GM19099 (cell line): ENCODE measurements around the gene PTPRE.

Experiments
- POLR2A ChIP-seq: IDR thresholded peaks from 3 replicates; pipeline ENCODE4 v1.6.1; 2011; ENCODE audit warnings: low read depth; ENCODE audit not compliant: insufficient read length; ENCODE audit errors: extremely low read depth

Gene PTPRE

DNA sequence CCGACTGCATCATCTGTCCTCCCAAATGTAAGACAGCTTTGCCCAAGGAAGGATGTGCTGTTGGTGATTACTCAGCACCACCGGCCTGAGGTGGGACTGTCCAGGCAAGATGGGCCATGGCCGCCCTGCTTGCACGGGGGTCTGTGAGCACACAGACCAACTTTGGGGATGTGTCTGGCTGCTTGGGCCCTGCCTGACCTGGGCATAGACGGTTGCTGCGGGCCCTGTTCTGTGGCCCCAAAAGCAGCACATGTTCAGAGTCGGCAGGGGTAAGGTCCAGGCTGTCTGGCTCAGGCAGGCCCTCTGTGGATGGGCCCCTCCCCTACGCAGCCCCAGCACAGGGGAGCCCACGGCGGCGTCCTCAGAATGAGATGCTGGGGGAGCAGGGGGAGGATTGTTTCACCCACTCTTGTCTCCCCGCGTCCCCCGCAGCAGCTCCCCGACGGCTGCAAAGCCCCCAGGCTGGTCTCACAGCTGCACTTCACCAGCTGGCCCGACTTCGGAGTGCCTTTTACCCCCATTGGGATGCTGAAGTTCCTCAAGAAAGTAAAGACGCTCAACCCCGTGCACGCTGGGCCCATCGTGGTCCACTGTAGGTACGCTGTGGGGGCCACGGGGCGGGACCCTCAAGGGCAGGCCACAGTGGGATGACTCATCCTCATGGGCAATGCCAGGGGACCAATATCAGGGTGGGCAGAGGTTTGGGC lies 160.9 kb downstream of the PTPRE start:
- no peak for TF ChIP-seq POLR2A

DNA sequence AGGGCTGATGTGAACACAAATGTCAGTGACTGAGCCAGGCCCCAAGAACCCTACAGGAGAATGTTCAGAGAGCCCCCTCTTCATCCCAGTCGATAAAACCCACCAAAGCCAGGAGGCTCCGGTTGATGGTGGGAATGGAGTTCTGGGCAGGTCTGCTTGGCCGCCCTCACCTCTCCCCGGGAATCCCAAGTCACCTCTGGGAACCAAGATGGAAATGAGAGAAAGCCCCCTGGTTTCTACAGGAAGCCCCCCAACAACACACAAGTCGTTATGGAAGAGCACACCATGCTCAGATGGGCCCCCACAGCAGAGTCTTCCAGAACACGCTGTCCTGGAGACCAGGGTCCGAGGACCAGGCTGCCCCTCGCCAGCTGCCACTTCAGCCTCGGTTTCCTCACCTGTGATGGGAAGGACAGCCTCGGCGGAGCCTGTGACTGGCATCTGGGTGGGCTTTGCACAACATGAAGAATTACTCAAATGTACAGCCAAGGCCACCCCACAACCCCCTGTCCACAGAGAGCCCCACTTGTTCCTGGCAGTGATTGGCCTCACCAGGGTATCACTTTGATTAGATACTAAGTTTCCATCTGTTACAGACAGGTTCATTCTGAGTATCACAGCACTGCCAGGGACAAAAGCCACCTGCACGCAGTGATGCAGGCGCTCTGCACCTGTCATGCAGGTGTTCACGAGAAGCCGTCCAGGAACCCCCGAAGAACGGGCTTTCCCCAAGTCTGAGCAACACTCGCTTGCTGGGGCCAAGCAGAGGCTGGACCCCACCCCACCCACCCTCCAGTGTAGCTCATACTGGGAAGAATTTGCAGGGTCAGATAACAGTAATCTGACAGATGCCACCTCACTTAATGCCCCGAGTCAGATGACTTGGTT lies 161.7 kb downstream of the PTPRE start:
- no peak for TF ChIP-seq POLR2A

DNA sequence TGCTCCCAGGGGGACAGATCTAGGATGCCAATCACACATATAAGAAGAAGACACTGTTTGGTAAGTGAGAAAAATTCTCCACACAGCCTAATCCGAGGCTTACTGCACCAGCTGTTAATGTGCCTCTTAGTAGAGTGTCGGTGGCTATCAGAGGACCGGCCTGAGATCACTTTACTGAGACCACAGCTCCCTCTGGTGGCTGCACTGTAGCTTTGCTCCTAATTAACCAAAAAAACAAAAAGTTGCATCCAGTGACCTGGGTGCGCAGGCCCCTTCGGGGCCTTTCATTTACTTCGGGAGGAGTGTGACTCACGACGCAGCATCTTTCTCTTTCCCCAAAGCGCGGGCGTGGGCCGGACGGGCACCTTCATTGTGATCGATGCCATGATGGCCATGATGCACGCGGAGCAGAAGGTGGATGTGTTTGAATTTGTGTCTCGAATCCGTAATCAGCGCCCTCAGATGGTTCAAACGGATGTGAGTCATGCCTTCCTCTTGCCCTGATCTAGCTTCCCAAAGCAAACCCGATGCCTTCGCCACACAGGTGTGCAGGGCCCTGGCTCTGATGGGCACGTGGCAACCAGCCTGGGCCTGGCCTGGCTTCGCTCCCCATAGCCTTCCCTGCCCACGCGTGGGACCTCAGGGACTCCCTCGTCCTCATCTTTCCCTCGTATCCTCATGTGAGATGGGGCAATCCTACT lies 162.6 kb downstream of the PTPRE start:
- TF ChIP-seq POLR2A, result no peak

DNA sequence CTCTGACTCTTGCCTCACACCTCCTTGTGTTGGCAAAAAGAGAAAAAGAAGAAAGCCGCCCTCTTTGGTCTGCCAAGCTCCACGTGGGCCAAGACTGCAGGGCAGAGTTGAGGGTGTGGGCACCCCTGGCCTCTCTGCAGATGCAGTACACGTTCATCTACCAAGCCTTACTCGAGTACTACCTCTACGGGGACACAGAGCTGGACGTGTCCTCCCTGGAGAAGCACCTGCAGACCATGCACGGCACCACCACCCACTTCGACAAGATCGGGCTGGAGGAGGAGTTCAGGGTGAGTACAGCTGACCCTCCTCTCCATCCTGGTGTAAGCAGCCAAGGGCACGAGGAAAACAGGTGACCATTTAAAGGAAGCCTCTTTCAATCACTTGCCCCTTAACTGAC lies 163.3 kb downstream of the PTPRE start:
- no peak for TF ChIP-seq POLR2A

DNA sequence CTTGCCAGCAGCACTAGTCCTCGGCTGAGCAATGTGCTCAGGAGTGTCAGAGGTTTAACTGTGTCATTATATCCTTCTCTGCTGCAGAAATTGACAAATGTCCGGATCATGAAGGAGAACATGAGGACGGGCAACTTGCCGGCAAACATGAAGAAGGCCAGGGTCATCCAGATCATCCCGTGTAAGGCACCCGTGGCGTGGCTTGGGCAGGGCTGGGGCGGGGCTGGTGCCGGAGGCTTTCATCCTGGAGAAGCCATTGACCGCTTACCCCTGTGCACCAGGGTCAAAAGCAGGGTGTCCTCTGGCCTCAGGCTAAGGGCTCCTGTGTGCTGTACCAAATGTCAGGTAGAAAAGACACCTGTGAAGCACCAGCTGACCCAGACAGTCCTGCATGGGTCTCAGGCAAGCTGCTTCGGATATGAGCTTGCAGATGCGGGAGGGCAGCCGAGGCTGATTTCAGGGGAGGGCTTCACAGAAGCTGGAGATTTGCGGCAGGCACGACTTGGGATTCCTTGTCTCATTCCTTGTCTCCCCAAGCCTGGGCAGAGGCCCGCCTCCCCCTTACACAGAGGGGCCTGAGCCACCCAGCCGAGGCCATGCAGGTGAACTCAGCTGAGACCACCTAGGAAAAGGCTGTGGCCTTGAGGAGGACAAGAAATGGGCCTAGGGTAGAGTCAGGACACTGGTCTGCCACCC lies 164.0 kb downstream of the PTPRE start:
- no peak for TF ChIP-seq POLR2A

DNA sequence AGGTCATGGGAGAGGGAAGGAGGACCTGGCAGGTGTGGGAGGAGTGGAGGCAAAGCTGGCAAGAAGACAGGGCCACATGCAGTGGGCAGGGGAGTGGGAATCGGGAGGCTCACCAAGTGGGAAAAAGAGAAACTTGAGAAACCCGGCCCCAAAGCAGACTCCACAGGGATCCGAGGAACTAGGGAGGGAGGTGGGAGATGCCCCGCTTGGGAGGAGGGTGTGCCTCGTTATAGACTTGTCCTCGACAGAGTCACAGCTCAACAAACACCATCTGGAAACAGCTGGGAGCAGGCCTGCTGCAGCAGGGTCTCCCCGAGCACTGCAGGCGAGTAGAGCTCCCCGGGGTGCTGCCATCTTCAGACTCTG lies 164.5 kb downstream of the PTPRE start:
- no peak for TF ChIP-seq POLR2A

DNA sequence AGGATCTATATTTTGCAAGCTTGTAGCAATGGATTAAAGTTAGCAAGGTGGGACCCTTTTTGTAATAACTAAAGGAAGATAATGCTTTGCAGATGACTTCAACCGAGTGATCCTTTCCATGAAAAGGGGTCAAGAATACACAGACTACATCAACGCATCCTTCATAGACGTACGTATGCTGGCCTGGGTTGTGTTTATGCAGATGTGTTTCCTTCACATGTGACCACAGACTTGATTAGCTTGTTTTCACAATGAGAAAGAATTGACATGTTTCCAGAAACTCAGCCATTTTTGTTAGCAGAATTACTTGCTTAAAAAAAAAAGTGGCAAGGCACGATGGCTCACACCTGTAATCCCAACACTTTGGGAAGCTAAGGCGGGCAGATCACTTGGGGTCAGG lies 165.1 kb downstream of the PTPRE start:
- no peak for TF ChIP-seq POLR2A

DNA sequence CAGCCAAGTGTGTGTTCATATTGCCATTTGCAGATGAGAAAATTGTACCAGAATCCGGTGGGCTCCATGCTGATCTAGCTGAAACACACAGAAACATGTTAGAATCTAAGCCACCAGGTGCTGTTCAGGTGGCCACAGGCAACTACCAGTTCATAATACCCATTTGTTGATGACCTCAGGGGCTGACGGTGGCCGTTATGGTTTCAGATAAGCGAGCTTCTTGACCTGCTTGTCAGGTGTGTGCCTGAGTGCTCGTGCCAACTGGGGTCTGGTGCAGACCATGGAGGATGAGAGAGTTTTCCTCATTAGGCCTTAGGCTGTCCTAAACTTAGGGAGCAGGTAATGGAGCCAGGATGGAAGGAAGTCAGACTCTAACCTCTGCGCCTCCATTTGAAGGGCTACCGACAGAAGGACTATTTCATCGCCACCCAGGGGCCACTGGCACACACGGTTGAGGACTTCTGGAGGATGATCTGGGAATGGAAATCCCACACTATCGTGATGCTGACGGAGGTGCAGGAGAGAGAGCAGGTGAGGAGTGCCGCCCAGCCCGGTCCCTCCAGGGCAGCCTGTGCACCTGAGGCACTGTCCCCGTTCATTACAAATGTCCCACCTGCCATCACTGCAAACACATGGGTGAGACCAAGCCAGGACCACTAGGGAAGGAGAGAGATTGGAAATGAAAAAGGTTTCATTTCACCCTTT lies 166.2 kb downstream of the PTPRE start:
- no peak for TF ChIP-seq POLR2A

DNA sequence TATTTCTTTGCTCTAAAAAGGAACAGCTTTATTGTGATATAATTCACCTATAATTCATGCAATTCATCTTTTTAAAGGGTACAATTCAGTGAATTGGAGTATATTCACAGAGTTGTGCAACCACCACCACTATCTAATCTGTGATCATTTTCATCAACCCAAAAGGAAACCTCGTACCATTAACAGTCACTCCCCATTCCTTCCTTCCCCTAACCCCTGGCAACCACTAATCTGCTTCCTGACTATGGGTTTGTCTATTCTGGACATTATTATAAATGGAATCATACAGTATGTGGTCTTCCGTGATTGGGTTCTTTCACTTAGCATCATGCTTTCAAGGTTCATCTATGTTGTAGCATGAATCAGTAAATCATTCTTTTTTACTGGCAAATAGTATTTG lies 167.0 kb downstream of the PTPRE start:
- TF ChIP-seq POLR2A, result no peak

DNA sequence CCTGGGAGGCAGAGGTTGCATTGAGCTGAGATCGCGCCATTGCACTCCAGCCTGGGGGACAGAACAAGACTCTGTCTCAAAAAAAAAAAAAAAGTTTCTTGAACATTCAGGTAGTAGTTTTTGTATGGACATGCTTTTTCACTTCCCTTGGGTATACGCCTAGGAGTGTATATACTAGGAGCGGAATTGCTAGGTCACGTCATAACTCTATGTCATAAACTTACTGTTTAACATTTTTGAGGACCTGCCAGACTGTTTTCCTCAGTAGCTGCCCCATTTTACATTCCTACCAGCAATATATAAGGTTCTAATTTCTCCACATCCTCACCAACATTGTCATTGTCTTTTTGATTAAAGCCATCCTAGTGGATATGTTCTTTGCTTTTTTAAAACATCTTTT lies 167.7 kb downstream of the PTPRE start:
- no peak for TF ChIP-seq POLR2A

DNA sequence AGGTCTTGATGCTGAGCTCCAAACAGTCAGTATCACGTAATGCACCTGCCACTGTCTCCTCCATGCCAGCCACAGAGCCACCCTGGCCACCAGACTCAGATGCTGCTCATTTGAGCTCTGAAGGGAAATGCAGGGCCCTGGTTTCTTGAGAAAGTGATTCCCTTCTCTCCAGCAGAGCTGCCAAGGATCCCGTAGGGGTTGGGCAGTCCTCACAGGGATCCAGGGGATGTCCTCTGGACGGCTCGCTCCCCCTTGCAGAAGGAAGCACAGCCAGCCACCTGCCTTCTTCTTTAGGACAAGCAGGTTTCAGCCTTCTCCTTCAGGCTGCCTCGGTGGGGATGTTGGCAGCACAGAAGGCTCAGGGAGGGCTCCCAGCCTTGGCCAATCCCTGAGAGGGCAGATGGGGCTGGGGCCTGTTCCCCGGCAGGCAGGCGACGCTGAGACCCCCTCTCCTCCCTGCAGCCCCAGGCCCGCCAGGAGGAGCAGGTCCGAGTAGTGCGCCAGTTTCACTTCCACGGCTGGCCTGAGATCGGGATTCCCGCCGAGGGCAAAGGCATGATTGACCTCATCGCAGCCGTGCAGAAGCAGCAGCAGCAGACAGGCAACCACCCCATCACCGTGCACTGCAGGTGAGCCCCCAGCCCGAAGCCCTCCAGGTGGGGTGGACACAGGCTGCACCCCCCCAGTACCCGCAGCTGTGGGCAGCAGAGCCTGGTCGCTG lies 170.4 kb downstream of the PTPRE start:
- no peak for TF ChIP-seq POLR2A

DNA sequence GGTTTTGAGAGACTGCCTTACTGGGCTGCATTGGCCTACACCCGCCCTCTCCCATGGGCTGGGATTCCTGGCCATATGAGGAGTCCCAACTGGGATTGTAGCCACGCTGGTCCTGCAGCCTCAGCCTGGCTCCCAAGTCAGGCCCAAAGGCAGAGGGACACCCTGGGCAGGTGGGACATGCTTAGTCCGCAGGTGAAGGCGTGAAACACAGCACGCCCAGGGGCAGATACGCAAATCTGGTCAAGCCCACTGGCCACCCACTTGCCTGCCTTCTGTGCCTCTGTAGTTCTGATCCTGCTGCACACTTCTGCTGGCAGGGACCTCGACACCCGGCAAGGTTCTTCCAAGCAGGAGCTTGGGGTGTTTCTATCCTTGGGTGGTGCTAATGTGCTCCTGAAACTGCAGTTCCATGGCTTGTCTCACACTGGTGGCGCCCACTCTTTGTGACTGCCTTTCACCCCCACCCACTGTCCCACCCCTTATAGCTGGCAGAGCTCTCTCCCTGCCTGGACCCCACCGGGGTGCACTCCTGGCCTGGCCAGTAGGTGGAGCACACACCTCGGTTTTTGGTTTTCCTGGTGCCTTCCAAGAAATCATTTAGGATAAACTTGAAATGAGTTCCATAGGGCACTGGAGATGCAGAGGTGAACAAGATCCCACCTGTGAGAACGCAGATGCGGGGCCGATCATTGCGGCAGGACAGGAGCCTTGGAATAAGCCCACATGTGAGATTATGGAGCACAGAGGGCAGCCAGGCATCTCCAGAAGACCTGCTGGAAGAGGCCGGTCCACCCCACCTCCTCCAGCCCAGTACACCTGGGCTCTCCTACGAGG lies 171.4 kb downstream of the PTPRE start:
- TF ChIP-seq POLR2A, result no peak

DNA sequence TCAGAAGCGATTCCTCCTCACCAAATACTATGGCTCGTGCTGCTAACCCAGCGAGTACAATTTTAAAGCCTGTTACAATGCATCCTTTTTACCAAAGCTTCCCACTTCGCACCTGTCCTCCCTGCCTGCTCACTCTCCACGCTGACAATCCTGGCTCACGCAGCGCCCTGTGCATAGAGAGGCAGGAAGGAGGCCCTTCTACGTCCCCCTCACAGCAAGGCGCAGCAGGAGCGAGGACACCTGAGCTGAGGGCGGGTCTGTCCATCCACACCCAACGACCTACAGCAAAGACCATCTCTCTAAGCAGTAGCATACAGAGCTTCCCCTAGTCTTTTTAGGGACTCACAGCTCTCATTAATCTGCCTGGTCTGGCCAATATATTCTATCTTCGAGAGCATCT lies 173.3 kb downstream of the PTPRE start:
- no peak for TF ChIP-seq POLR2A
